DOHH2 (cell line): ENCODE measurements around the gene STX18.

Experiments used
- H3F3A ChIP-seq: fragments of 200-600 bp; sonication (generic), shearing (Covaris generic); 2 replicates; pipeline ENCODE4 v1.6.0; 2016; ENCODE audit warnings: antibody characterized with exemption, mild to moderate bottlenecking; ENCODE audit not compliant: control insufficient read depth, insufficient read depth
- H3K27ac ChIP-seq: fragments of 200-600 bp; sonication (generic); 2 replicates; pipeline ENCODE4 v1.5.1; 2014; ENCODE audit warnings: low read depth, mild to moderate bottlenecking, low read length, moderate library complexity
- H3K27me3 ChIP-seq: fragments of 200-600 bp; sonication (generic); 2 replicates; pipeline ENCODE4 v1.6.1; 2014; ENCODE audit warnings: mild to moderate bottlenecking, low read length, mixed read lengths; ENCODE audit not compliant: control insufficient read depth
- H3K36me3 ChIP-seq: fragments of 200-600 bp; sonication (generic); 2 replicates; pipeline ENCODE4 v1.6.1; 2014; ENCODE audit warnings: mild to moderate bottlenecking, low read length, moderate library complexity, mixed read lengths; ENCODE audit not compliant: control insufficient read depth
- H3K4me1 ChIP-seq: fragments of 200-600 bp; sonication (generic); 2 replicates; pipeline ENCODE4 v1.6.1; 2014; ENCODE audit warnings: mild to moderate bottlenecking, low read length, mixed read lengths; ENCODE audit not compliant: control insufficient read depth
- H3K4me2 ChIP-seq: fragments of 200-600 bp; sonication (generic); 2 replicates; pipeline ENCODE4 v1.6.0; 2014; ENCODE audit warnings: mild to moderate bottlenecking, low read length, moderate library complexity
- H3K4me3 ChIP-seq: fragments of 200-600 bp; sonication (generic); 2 replicates; pipeline ENCODE4 v1.5.1; 2014; ENCODE audit warnings: mild to moderate bottlenecking, low read length, mixed read lengths
- H3K79me2 ChIP-seq: fragments of 200-600 bp; sonication (generic); 2 replicates; pipeline ENCODE4 v1.6.1; 2014; ENCODE audit warnings: mild to moderate bottlenecking, low read length, mixed read lengths; ENCODE audit not compliant: control insufficient read depth
- H3K9me2 ChIP-seq: fragments of 200-600 bp; sonication (generic); replicated peaks from 2 replicates; pipeline ENCODE4 v1.6.1; 2014; ENCODE audit warnings: mild to moderate bottlenecking, low read length, mixed read lengths; ENCODE audit not compliant: control insufficient read depth
- H3K9me3 ChIP-seq: fragments of 200-600 bp; sonication (generic); 2 replicates; pipeline ENCODE4 v1.6.1; 2014; ENCODE audit warnings: antibody characterized with exemption, low read length, mixed read lengths; ENCODE audit not compliant: control insufficient read depth, insufficient read depth
- H4K20me1 ChIP-seq: fragments of 200-600 bp; sonication (generic); 2 replicates; pipeline ENCODE4 v1.6.0; 2014; ENCODE audit warnings: low read depth, mild to moderate bottlenecking, antibody characterized with exemption, low read length, moderate library complexity; ENCODE audit not compliant: control insufficient read depth, insufficient read depth
- CTCF ChIP-seq: fragments of 200-600 bp; sonication (generic); IDR thresholded peaks from one replicate; pipeline ENCODE4 v1.5.1; 2014; ENCODE audit warnings: antibody characterized with exemption, mild to moderate bottlenecking, low read depth, low read length; ENCODE audit not compliant: poor library complexity, severe bottlenecking
- EZH2phosphoT487 ChIP-seq: fragments of 200-600 bp; sonication (generic); IDR thresholded peaks from 2 replicates; pipeline ENCODE4 v1.6.1; 2017; ENCODE audit warnings: borderline replicate concordance, mild to moderate bottlenecking, antibody characterized with exemption, low read length, moderate library complexity, mixed read lengths

STX18 gene

GRCh38 chr4:4383085-4383484 lies 158.8 kb downstream of the STX18 start:
- Histone ChIP-seq H3K9me3 (no peaks in the 10 kb centered on the region), H3K4me3 (no peak overlapping the region), H3K27me3 (peaks cover 29% of the 10 kb centered on the region), H3K27ac (no peak overlapping the region), H3K36me3 (no peaks in the 10 kb centered on the region), H3F3A (no peaks in the 10 kb centered on the region), H3K79me2 (no peaks in the 10 kb centered on the region), H3K4me2 (no peak overlapping the region), H3K9me2 (no peaks in the 10 kb centered on the region), H3K4me1 (no peaks in the 10 kb centered on the region; the same call in 1 of the 2 replicates), H4K20me1 (no peaks in the 10 kb centered on the region)
- TF ChIP-seq CTCF (no peak), EZH2phosphoT487 (no peak)

- Histone ChIP-seq H3K27ac (no peak overlapping the region), H3K4me3 (no peak overlapping the region), H4K20me1 (no peaks in the 10 kb centered on the region), H3K9me3 (peaks cover 4% of the 10 kb centered on the region; the same call in 1 of the 2 replicates), H3K27me3 (peaks cover 4% of the 10 kb centered on the region), H3K79me2 (no peaks in the 10 kb centered on the region), H3K4me2 (no peak overlapping the region), H3K9me2 (no peaks in the 10 kb centered on the region), H3K36me3 (no peaks in the 10 kb centered on the region), H3K4me1 (no peaks in the 10 kb centered on the region), H3F3A (no peaks in the 10 kb centered on the region)
- TF ChIP-seq CTCF (peak; percentile 36), EZH2phosphoT487 (no peak)
Measured at GRCh38 chr4:4379540-4380087, 162.2 kb downstream of the STX18 start.

GRCh38 chr4:4377732-4378460 lies 164.0 kb downstream of the STX18 start:
- Histone ChIP-seq H3K27ac (no peak overlapping the region), H3K27me3 (peaks cover 3% of the 10 kb centered on the region; the same call in 1 of the 2 replicates), H4K20me1 (no peaks in the 10 kb centered on the region), H3F3A (no peaks in the 10 kb centered on the region), H3K36me3 (no peaks in the 10 kb centered on the region), H3K79me2 (no peaks in the 10 kb centered on the region), H3K9me2 (no peaks in the 10 kb centered on the region), H3K4me2 (no peak overlapping the region), H3K4me3 (no peak overlapping the region), H3K9me3 (peaks cover 9% of the 10 kb centered on the region; the same call in 1 of the 2 replicates), H3K4me1 (no peaks in the 10 kb centered on the region)
- TF ChIP-seq CTCF (no peak), EZH2phosphoT487 (no peak)
